Lower lobe of right lung (tissue), 2 donors: ENCODE data around the gene PILRA. TPM values are rescaled to one million over a fixed set of nuclear protein-coding genes. Genes with fewer than 3 reads are reported as not detected.

Experiments
- ATAC-seq, 2 donors: fragments of 200-7000 bp; cut with Tn5 transposase; one replicate each; pipeline ENCODE4 v1.9.1; 2020 to 2022; ENCODE audit warnings: mild to moderate bottlenecking in 2 of 2, moderate library complexity in 2 of 2
- DNase-seq: peaks from one replicate; pipeline ENCODE4 v3.0.0-alpha.2; 2020
- H3K27ac ChIP-seq: fragments of 200-600 bp; one replicate; pipeline ENCODE4 v1.8.0; 2022
- H3K27me3 ChIP-seq: fragments of 200-600 bp; one replicate; pipeline ENCODE4 v1.8.0; 2022; ENCODE audit warnings: low read depth
- H3K36me3 ChIP-seq: fragments of 200-600 bp; one replicate; pipeline ENCODE4 v1.8.0; 2022; ENCODE audit warnings: mild to moderate bottlenecking
- H3K4me1 ChIP-seq: fragments of 200-600 bp; one replicate; pipeline ENCODE4 v1.8.0; 2022
- H3K4me3 ChIP-seq: fragments of 200-600 bp; one replicate; pipeline ENCODE4 v1.8.0; 2022; ENCODE audit warnings: mild to moderate bottlenecking
- H3K9me3 ChIP-seq: fragments of 200-600 bp; one replicate; pipeline ENCODE4 v1.8.0; 2022
- intact Hi-C: fragments of 100-400 bp; cut with DNase I; formaldehyde crosslinking; loops from one replicate; pipeline ENCODE4 v1.11.0; 2022
- total RNA-seq: library from RNA; stranded (reverse); fragmentation: NEBNext Ultra II Directional; extraction: Animal tissue kit (Norgen Biotek cat#: 25700); gene quantifications from one replicate; pipeline ENCODE4 v1.2.1, GENCODE V29; 2021
- TF ChIP-seq, protein P1 (sequence below): fragments of 200-600 bp; IDR thresholded peaks from one replicate; pipeline ENCODE4 v1.8.0; 2022; ENCODE audit warnings: antibody characterized with exemption, mild to moderate bottlenecking
- donor health status: DM: no; HTN: yes; CAD: no; lungs with severe emphysema.

The PILRA gene
- total RNA-seq, 1 donor from 2014 or later: 48.7 TPM

DNA sequence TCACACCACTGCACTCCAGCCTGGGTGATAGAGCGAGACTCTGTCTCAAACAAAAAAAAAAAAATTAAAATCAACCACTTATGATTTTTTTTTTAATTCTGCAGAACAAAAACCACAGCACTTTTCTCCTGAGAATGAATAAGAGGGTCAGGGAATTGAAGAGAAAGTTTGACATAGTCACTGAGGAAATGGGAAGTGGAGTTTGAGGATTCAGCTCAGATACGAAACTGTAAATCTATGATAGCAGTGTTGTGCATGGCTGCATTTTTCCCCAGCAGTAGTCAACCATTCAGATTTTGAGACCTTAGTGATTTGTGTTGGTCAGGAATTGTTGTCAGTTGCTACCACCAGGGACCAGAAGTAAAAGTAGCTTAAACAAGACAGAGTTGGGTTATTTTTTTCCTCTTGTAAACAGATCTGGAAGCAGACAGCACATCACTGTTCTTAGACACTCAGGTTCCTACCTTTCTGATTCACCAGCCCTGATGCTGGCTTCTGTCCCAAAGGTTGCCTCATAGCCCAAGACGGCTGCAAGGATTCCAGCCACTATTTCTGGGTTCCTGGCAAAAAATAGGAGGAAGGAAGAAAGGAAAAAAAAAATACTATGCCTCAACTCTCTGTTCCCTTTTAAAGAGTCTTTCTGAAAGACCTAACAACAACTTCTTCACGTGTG lies 20.1 kb downstream of the PILRA start:
- intact Hi-C loops: no loop called here
- no peaks in the 10 kb centered on the region for H3K27me3 ChIP-seq
- no peak for DNase-seq
- H3K36me3 ChIP-seq: no peaks in the 10 kb centered on the region
- H3K4me3 ChIP-seq: no peak overlapping the region
- no peak overlapping the region for H3K27ac ChIP-seq
- H3K9me3 ChIP-seq: no peaks in the 10 kb centered on the region
- no peaks in the 10 kb centered on the region for H3K4me1 ChIP-seq
- TF ChIP-seq, protein P1, sequence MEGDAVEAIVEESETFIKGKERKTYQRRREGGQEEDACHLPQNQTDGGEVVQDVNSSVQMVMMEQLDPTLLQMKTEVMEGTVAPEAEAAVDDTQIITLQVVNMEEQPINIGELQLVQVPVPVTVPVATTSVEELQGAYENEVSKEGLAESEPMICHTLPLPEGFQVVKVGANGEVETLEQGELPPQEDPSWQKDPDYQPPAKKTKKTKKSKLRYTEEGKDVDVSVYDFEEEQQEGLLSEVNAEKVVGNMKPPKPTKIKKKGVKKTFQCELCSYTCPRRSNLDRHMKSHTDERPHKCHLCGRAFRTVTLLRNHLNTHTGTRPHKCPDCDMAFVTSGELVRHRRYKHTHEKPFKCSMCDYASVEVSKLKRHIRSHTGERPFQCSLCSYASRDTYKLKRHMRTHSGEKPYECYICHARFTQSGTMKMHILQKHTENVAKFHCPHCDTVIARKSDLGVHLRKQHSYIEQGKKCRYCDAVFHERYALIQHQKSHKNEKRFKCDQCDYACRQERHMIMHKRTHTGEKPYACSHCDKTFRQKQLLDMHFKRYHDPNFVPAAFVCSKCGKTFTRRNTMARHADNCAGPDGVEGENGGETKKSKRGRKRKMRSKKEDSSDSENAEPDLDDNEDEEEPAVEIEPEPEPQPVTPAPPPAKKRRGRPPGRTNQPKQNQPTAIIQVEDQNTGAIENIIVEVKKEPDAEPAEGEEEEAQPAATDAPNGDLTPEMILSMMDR: no peak
- no peak for ATAC-seq

DNA sequence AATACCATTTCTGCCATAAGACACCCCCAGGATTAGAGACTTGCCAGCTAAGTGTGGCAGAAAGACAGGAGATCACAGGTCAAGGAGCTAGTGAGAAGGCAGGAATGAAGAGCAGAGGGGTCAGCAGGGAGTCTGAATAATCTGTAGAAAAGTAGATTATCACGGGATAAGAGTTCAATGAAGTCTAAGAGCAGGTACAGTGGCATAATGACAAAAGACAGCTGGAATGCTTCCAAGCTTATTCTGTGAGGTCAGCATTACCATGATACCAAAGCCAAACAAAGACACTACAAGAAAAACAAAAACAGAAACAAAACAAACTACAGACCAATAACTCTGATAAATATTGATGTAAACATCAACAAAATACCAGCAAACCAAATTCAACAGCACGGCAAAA lies 20.8 kb downstream of the PILRA start:
- DNase-seq (no peak), ATAC-seq (no peak)
- no peak overlapping the region for H3K4me3 ChIP-seq
- intact Hi-C loops: no loop called here
- H3K9me3 ChIP-seq: no peaks in the 10 kb centered on the region
- no peaks in the 10 kb centered on the region for H3K36me3 ChIP-seq
- no peaks in the 10 kb centered on the region for H3K27me3 ChIP-seq
- no peaks in the 10 kb centered on the region for H3K4me1 ChIP-seq
- TF ChIP-seq, protein P1: no peak
- H3K27ac ChIP-seq: no peak overlapping the region

DNA sequence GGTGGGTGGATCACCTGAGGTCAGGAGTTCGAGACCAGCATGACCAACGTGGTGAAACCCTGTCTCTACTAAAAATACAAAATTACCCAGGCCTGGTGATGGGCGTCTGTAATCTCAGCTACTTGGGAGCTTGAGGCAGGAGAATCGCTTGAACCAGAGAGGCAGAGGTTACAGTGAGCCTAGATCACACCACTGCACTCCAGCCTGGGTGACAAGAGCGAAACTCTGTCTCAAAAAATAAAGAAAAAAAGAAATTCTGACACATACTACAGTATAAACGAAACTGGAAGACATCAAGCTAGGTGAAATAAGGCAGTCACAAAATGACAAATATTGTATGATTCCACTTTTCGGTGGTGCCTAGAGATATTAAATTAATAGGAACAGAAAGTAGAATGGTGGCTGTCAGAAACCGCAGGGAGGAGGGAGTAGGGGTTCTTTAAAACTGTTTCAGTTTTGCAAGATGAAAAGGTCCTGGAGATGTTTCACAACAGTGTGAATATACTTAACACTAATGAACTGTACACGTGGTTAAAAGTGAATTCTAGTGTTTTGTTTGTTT lies 23.2 kb downstream of the PILRA start:
- Histone ChIP-seq H3K36me3 (no peaks in the 10 kb centered on the region), H3K27me3 (no peaks in the 10 kb centered on the region), H3K27ac (peak overlapping the region; percentile 46), H3K9me3 (no peaks in the 10 kb centered on the region), H3K4me1 (no peaks in the 10 kb centered on the region), H3K4me3 (no peak overlapping the region)
- ATAC-seq (peak; percentile 74 to 80), DNase-seq (no peak)
- intact Hi-C loops: no loop called here
- TF ChIP-seq, protein P1: no peak

DNA sequence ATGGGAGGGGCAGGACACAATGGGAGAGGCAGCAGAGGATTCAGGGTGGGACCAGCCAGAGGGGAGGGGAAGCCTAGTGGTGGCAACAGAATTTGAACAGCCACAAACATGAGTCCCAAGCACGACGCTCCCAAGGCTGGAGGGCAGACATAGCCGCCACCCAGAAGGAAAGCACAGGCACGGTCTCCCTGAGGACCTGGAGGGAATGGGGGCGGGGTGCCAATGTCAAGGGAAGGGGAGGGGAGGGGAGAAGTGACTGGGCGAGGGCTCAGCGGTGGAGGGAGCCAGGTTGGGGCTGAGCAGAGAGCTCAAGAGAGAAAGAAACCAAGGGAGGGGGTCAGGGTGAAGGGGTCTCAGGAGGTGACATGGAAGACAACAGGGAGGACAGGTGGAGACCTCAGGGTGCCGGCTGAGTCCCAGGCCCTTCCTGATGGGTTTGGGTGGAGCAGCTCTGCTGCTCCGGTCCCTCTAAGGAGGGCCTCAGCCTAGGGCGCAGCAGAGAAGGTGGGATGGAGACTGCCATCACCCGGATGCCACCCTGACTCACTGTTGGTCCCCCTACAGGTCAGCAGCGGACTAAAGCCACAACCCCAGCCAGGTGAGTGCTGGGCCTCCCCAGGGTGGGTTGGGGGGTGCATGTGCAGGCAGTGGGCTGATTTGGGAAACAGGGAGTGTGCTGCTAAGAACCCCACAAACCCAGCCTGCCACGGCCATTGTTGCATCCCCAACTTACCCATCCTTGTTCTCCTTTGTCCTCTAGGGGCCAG lies 24.2 kb downstream of the PILRA start:
- ATAC-seq: peak; percentile 7 to 21
- Histone ChIP-seq H3K36me3 (no peaks in the 10 kb centered on the region), H3K27me3 (no peaks in the 10 kb centered on the region), H3K4me1 (no peaks in the 10 kb centered on the region), H3K27ac (no peak overlapping the region), H3K9me3 (no peaks in the 10 kb centered on the region), H3K4me3 (no peak overlapping the region)
- no peak for DNase-seq
- intact Hi-C loops: no loop called here
- TF ChIP-seq, protein P1: no peak

DNA sequence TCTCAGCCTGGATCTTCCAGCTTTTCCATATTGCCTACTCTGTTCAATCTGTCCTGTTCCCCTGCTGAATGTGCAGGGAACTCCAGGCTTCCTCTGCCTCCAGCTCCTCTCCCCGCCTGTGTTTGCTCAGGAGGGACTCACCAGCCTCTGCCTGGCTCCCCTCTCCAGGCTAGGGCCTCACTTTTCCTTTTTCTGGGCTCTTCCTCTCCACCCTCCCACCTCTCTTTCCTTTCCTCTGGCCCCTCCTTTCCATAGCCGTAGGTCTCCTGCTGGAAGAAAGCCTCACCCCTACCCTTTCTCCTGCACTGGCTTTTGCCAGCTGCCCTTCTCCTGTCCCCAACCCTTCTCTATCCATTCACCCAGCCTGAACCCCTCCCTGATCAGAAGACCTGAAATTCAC lies 25.0 kb downstream of the PILRA start:
- Histone ChIP-seq H3K36me3 (no peaks in the 10 kb centered on the region), H3K27ac (no peak overlapping the region), H3K4me1 (no peaks in the 10 kb centered on the region), H3K4me3 (no peak overlapping the region), H3K9me3 (no peaks in the 10 kb centered on the region), H3K27me3 (no peaks in the 10 kb centered on the region)
- TF ChIP-seq, protein P1: no peak
- ATAC-seq (no peak), DNase-seq (no peak)
- intact Hi-C loops: no loop called here
